K562 (cell line): Measurements from ENCODE around the gene TRIM4. TPM values are rescaled to one million over a fixed set of nuclear protein-coding genes. Genes with fewer than 3 reads are reported as not detected.

ENCODE experiments used
- ATAC-seq: fragments of 200-7000 bp; cut with Tn5 transposase; 3 replicates; pipeline ENCODE4 v1.9.1; 2020; ENCODE audit warnings: moderate library complexity
- BruUV-seq: library from RNA; stranded (reverse); fragments of 400-500 nt; replicated peaks from 2 replicates; lab custom pipeline; 2021; lab: Mats Ljungman, UMichigan
- CTCF ChIA-PET: fragments of 300-600 bp; formaldehyde crosslinking; extraction: SDS; loops from one replicate; lab custom pipeline; 2021; ENCODE audit warnings: low intra/inter-chr PET ratio; lab: Yijun Ruan, JAX
- POLR2A ChIA-PET: fragments of 300-600, 350-650 bp; sonication (Branson Sonifier 250); formaldehyde crosslinking; extraction: SDS; loops from one replicate; lab custom pipeline; 2021; ENCODE audit warnings: antibody characterized with exemption, inconsistent platforms; lab: Yijun Ruan, JAX
- DNase-seq, 4 experiments: peaks; one replicate each; pipeline versions ENCODE4 v3.0.0 to v3.0.0-alpha.2; 2011 to 2018; ENCODE audit warnings: low spot score in 3 of 4, mixed read lengths in 3 of 4; ENCODE audit errors: extremely low read depth in 1 of 4
- FAIRE-seq: peaks from 2 replicates; lab custom pipeline; 2011; peaks lifted over from hg19 to GRCh38; lab: Jason Lieb, UNC
- H2AFZ ChIP-seq: 2 replicates; pipeline ENCODE4 v1.6.0; 2011; ENCODE audit warnings: low read depth, low read length, control low read depth, inconsistent platforms
- H3K27ac ChIP-seq: fragments of 200-600 bp; 3 replicates; pipeline ENCODE4 v1.8.0; 2011; ENCODE audit warnings: low read depth, mild to moderate bottlenecking, control low read depth, inconsistent platforms, low read length, moderate library complexity, mixed read lengths; ENCODE audit errors: extremely low read depth
- H3K27me3 ChIP-seq, 2 experiments: fragments of 300-600 bp in 1 of 2; 2 replicates in 1 of 2; 3 replicates in 1 of 2; pipeline versions ENCODE4 v1.6.0 to v1.8.0; 2011; ENCODE audit warnings: inconsistent platforms in 2 of 2, low read length in 2 of 2, mild to moderate bottlenecking in 1 of 2, mixed read lengths in 1 of 2, moderate library complexity in 1 of 2; ENCODE audit not compliant: control insufficient read depth in 2 of 2, insufficient read depth in 2 of 2
- H3K36me3 ChIP-seq: fragments of 300-600 bp; 3 replicates; pipeline ENCODE4 v1.8.0; 2011; ENCODE audit warnings: mild to moderate bottlenecking, low read length, inconsistent platforms; ENCODE audit not compliant: control insufficient read depth, insufficient read depth
- H3K4me1 ChIP-seq, 2 experiments: fragments of 200-600 bp in 1 of 2; replicated peaks in 1 of 2; 2 replicates in 1 of 2; 3 replicates in 1 of 2; pipeline versions ENCODE4 v1.5.1 to v1.8.0; 2011; ENCODE audit warnings: inconsistent platforms in 2 of 2, low read length in 2 of 2, mild to moderate bottlenecking in 1 of 2, mixed read lengths in 1 of 2, moderate library complexity in 1 of 2; ENCODE audit not compliant: control insufficient read depth in 2 of 2, insufficient read depth in 2 of 2
- H3K4me2 ChIP-seq: 2 replicates; pipeline ENCODE4 v1.6.1; 2011; ENCODE audit warnings: low read length, control low read depth, inconsistent platforms, mixed read lengths; ENCODE audit not compliant: insufficient read depth
- H3K4me3 ChIP-seq: fragments of 200-600 bp; sonication (generic), shearing (Covaris generic); 2 replicates; pipeline ENCODE4 v1.5.1; 2016; ENCODE audit warnings: control low read depth, inconsistent platforms
- H3K79me2 ChIP-seq: fragments of 200-600 bp; 3 replicates; pipeline ENCODE4 v1.8.0; 2011; ENCODE audit warnings: low read length, inconsistent platforms; ENCODE audit not compliant: control insufficient read depth, insufficient read depth
- H3K9ac ChIP-seq, 2 experiments: 2 replicates each; pipeline versions ENCODE4 v1.6.0 to v1.6.1; 2011; ENCODE audit warnings: low read depth in 2 of 2, low read length in 2 of 2, control low read depth in 1 of 2, inconsistent platforms in 1 of 2, mild to moderate bottlenecking in 1 of 2, mixed read lengths in 1 of 2; ENCODE audit not compliant: insufficient read depth in 1 of 2
- H3K9me1 ChIP-seq: one replicate; pipeline ENCODE4 v1.6.0; 2011; ENCODE audit warnings: inconsistent platforms, mild to moderate bottlenecking, low read length, moderate library complexity; ENCODE audit not compliant: control insufficient read depth, insufficient read depth
- H3K9me3 ChIP-seq: replicated peaks from 2 replicates; pipeline ENCODE4 v1.5.1; 2011; ENCODE audit warnings: low read depth, low read length, inconsistent platforms; ENCODE audit not compliant: control insufficient read depth, insufficient read depth
- H4K20me1 ChIP-seq: replicated peaks from 2 replicates; pipeline ENCODE4 v1.6.1; 2011; ENCODE audit warnings: low read length, inconsistent platforms, mixed read lengths; ENCODE audit not compliant: control insufficient read depth, insufficient read depth
- DLX4 ChIP-seq: fragments of 250-450 bp; sonication (Bioruptor Pico); IDR thresholded peaks from 2 replicates; pipeline ENCODE4 v1.6.1; 2021; ENCODE audit warnings: mild to moderate bottlenecking
- GABPB1 ChIP-seq: sonication (generic); formaldehyde crosslinking; IDR thresholded peaks from 2 replicates; pipeline ENCODE4 v1.8.0; 2022; ENCODE audit warnings: mild to moderate bottlenecking, missing genetic modification reagents
- MEIS2 ChIP-seq: fragments of 450-650 bp; IDR thresholded peaks from 2 replicates; pipeline ENCODE4 v1.6.1; 2014; ENCODE audit warnings: mild to moderate bottlenecking; ENCODE audit not compliant: partially characterized antibody
- MIER1 ChIP-seq: fragments of 450-650 bp; IDR thresholded peaks from 2 replicates; pipeline ENCODE4 v1.6.1; 2016; ENCODE audit warnings: antibody characterized with exemption, mild to moderate bottlenecking, low read depth
- NUFIP1 ChIP-seq: fragments of 450-650 bp; IDR thresholded peaks from 2 replicates; pipeline ENCODE4 v1.6.1; 2018; ENCODE audit not compliant: partially characterized antibody
- PHF21A ChIP-seq: fragments of 450-650 bp; IDR thresholded peaks from 2 replicates; pipeline ENCODE4 v1.6.1; 2017; ENCODE audit warnings: low read depth, borderline replicate concordance
- RBM22 ChIP-seq: fragments of 200-400 bp; formaldehyde crosslinking; IDR thresholded peaks from 2 replicates; pipeline ENCODE4 v1.6.1; 2018; ENCODE audit warnings: low read length, low read depth; ENCODE audit not compliant: poor library complexity, severe bottlenecking
- RFX5 ChIP-seq: IDR thresholded peaks from 2 replicates; pipeline ENCODE4 v1.6.1; 2011; ENCODE audit warnings: low read depth, mild to moderate bottlenecking, improper control_type of control experiment, low read length
- SMAD4 ChIP-seq: fragments of 250-450 bp; sonication (Bioruptor Pico); conservative IDR thresholded peaks from 2 replicates; pipeline ENCODE4 v1.8.0; 2021; ENCODE audit warnings: inconsistent platforms, mild to moderate bottlenecking, moderate library complexity
- SRSF7 ChIP-seq: fragments of 200-400 bp; formaldehyde crosslinking; optimal IDR thresholded peaks from 2 replicates; pipeline ENCODE3; 2017; ENCODE audit warnings: mild to moderate bottlenecking, low read depth, low read length
- TAF7 ChIP-seq: fragments of 450-650 bp; IDR thresholded peaks from 2 replicates; pipeline ENCODE4 v1.6.1; 2016; ENCODE audit warnings: missing genetic modification characterization, missing compliant biosample characterization
- ZBTB43 ChIP-seq: sonication (generic); formaldehyde crosslinking; IDR thresholded peaks from 2 replicates; pipeline ENCODE4 v1.8.0; 2023; ENCODE audit warnings: mild to moderate bottlenecking, missing genetic modification reagents
- ZC3H8 ChIP-seq: fragments of 450-650 bp; IDR thresholded peaks from 2 replicates; pipeline ENCODE4 v1.6.1; 2017
- ZNF76 ChIP-seq: fragments of 250-450 bp; sonication (Bioruptor Pico); IDR thresholded peaks from 2 replicates; pipeline ENCODE4 v1.4.0; 2020; ENCODE audit warnings: mild to moderate bottlenecking, moderate library complexity, borderline replicate concordance
- WGBS: fragments of 100-300 bp; shearing (Covaris generic); methylation state at CpG from one replicate; pipeline ENCODE4 v1.1.6; 2016; ENCODE audit warnings: low coverage, mixed read lengths; ENCODE audit not compliant: insufficient coverage; ENCODE audit errors: missing lambda C conversion rate; 5-methylcytosine and 5-hydroxymethylcytosine counted together
- in situ Hi-C: fragments of 300-500 bp; cut with MboI; formaldehyde crosslinking; loops from 4 replicates; pipeline ENCODE4 v1.15.0; 2018; ENCODE audit warnings: inconsistent platforms, mixed read lengths
- intact Hi-C: fragments of 100-400 bp; cut with micrococcal nuclease; formaldehyde crosslinking; loops from 2 replicates; pipeline ENCODE4 v1.14.2; 2022
- polyA plus RNA-seq, 8 experiments: library from polyadenylated mRNA; depleted of rRNA in 4 of 8; stranded (reverse) in 5 of 8; unstranded in 3 of 8; fragments of >200 nt; fragmentation: Nextera tagmentation in 2 of 8; fragmentation: Illumina TruSeq in 1 of 8; extraction: Ambion mirVana in 2 of 8; extraction: Trizol in 1 of 8; gene quantifications; 2 replicates each; pipeline versions ENCODE4 v1.2.1 to v1.2.3, GENCODE V29; 2011 to 2014; ENCODE audit warnings: inconsistent platforms in 1 of 8, missing spikeins in 1 of 8
- total RNA-seq, 7 experiments: library from RNA; depleted of rRNA in 6 of 7; stranded (reverse); fragments of >200 nt in 6 of 7; fragmentation: Illumina TruSeq in 2 of 7; extraction: Trizol in 2 of 7; gene quantifications; 2 replicates each; pipeline versions ENCODE4 v1.2.1 to v1.2.3, GENCODE V29; 2011 to 2021; ENCODE audit warnings: low replicate concordance in 1 of 7

Gene TRIM4
- total and polyA plus RNA-seq, 9 of the 15 experiments (the other 6 are each of a cell fraction or from before 2014, with no cell fraction given) = 6.2 to 28.3 (median 22.4) TPM

GRCh38 chr7:99863847-99864440 lies 55.4 kb downstream of the TRIM4 start:
- Histone ChIP-seq H3K36me3 (no peaks in the 10 kb centered on the region), H2AFZ (no peak overlapping the region), H3K27me3 (no peaks in the 10 kb centered on the region; a peak in 2 of 5 replicates), H3K4me1 (no peaks in the 10 kb centered on the region), H3K27ac (no peak overlapping the region), H3K4me2 (no peak overlapping the region), H3K9ac (no peak overlapping the region), H4K20me1 (no peaks in the 10 kb centered on the region), H3K9me1 (no peaks in the 10 kb centered on the region), H3K9me3 (no peaks in the 10 kb centered on the region), H3K4me3 (no peak overlapping the region), H3K79me2 (no peaks in the 10 kb centered on the region)
- intact Hi-C loops = no loop called here
- 0% methylated on average over 2 of the region's 2 CpGs for WGBS
- CTCF ChIA-PET = no interaction called here
- POLR2A ChIA-PET = interaction anchor here (0.9 to 1.2 kb wide), 2 partner anchors 14 to 25 kb away, joined by 3 to 4 read pairs; no protein-coding TSS in a partner anchor
- no peak for TF ChIP-seq MIER1
- no peak for TF ChIP-seq SMAD4 (CRISPR knock-in tag)
- TF ChIP-seq ZC3H8 = no peak
- TF ChIP-seq GABPB1 (CRISPR knock-in tag) = no peak
- TF ChIP-seq RBM22 = no peak
- no peak for TF ChIP-seq MEIS2
- no peak for TF ChIP-seq SRSF7
- TF ChIP-seq DLX4 (CRISPR knock-in tag) = no peak
- no peak for TF ChIP-seq ZBTB43
- no peak for TF ChIP-seq PHF21A
- no peak for TF ChIP-seq NUFIP1
- TF ChIP-seq TAF7 (tag) = no peak
- no peak for TF ChIP-seq ZNF76 (CRISPR knock-in tag)
- TF ChIP-seq RFX5 = no peak
- ATAC-seq = no peak
- DNase-seq = no peak
- FAIRE-seq = no peak
- BruUV-seq = no TSS peak
- in situ Hi-C loops = no loop called here
